ENCODE measurements around the gene RBM20. TPM values are rescaled to one million over a fixed set of nuclear protein-coding genes. Genes with fewer than 3 reads are reported as not detected.

The RBM20 gene
- total RNA-seq, 8 experiments from 2014 or later, result 0.31 to 19.1 (median 8.8) TPM

DNA sequence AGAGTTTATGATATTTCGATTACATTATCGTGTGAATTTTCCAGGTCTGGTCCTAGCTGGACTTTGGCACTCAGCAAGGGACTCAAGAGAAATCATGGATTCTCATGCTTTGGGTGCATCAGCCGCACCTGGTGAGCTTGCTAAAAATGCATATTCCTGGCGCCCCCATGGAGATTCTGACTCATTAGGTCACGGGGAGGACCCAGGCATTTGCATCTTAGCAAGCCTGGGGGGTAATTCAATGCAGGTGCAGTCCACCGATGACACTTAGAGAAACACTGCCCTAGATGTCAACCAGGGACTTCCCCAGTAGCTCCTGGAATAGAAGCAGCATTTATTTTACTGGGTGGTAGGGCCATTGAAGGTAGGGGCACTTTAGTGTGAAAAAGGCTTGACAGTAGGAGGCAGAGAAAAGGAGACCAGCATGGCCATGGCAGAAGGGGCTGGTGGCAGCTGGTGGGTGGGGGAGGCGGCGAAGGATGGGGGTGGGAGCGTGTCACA lies 197.7 kb downstream of the RBM20 start:
- Histone ChIP-seq H3K27ac (no peak overlapping the region), H3K4me3 (no peak overlapping the region), H3K4me1 (replicated peaks in 1 of 2) (peaks cover 0 to 4% of the 10 kb centered on the region in 2 donors)
- in situ Hi-C loops (cut with MboI; ENCODE audit: low pct_unique_long_range_greater_than_20kb in 2 of 9, low sequenced_read_pairs in 9 of 9, unreplicated experiment in 9 of 9), result no loop called here
- ATAC-seq (replicated peaks in 6 of 8), result peak in 3 of 8 experiments; percentile 29 to 42 (median 30)
- 33 to 100% (median 90%) methylated on average over 1 to 4 of the region's 9 CpGs; no CpG with 5 or more reads in 3 of the 10 experiments for WGBS, 10 experiments

DNA sequence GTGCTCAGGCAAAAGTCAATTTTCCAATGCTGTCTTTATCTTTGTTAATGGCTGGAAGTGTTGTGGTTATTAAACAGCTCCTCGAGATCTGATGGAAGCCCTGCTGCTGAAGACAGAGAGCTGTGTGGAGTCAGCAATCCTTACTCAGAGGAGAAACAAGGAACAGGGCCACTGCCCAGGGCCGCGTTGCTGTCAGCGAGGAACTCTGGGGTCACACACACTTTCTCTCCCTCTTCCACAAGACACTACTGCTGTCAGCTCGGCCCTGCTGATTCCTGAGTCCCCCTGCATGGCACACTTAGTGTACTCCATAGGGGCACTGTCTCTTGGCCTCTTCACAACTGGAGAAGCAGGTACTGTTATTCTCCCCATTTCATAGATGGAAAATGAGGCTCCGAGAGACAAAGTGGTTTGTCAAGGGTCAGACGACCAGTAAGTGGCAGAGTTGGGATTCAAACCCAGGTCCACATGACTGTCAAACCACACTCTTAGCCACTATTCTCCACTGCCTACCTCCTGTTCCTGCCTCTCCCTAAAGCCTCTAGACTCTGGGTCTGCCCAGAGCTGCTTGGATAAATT lies 198.3 kb downstream of the RBM20 start:
- WGBS, 10 experiments, result 40 to 100% (median 80%) methylated on average over 1 to 6 of the region's 7 CpGs; no CpG with 5 or more reads in 4 of the 10 experiments
- peaks cover 0 to 4% of the 10 kb centered on the region in 2 donors for H3K4me1 ChIP-seq (replicated peaks in 1 of 2)
- peak in 7 of 8 experiments; percentile 43 to 80 (median 58) for ATAC-seq (replicated peaks in 6 of 8)
- in situ Hi-C loops (cut with MboI; ENCODE audit: low pct_unique_long_range_greater_than_20kb in 2 of 9, low sequenced_read_pairs in 9 of 9, unreplicated experiment in 9 of 9), result no loop called here
- no peak overlapping the region for H3K27ac ChIP-seq
- no peak overlapping the region for H3K4me3 ChIP-seq

DNA sequence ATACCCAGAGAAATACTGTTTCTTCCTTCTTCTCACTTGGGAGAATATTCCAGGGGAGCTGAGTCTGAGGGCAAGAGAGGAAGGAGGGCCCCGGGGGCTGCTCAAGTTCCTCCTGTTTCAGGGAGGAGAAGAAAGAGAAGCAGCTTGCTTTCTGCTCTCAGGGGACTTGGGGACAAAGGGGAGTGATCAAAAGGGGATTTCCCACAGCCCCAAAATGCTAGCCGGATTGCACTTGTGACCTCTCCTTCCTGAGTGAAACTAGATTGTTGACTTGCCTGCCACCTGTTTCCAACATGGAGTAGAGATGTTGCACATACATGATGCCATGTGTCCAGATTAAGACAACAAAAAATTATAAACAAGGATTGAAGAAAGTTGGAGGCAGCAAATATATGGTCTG lies 198.9 kb downstream of the RBM20 start:
- Histone ChIP-seq H3K4me3 (no peak overlapping the region), H3K27ac (no peak overlapping the region), H3K4me1 (replicated peaks in 1 of 2) (no peaks in the 10 kb centered on the region)
- in situ Hi-C loops (cut with MboI; ENCODE audit: low pct_unique_long_range_greater_than_20kb in 2 of 9, low sequenced_read_pairs in 9 of 9, unreplicated experiment in 9 of 9), result no loop called here
- WGBS, 10 experiments, result 0 to 100% (median 63%) methylated on average over 1 to 2 of the region's 2 CpGs; no CpG with 5 or more reads in 4 of the 10 experiments
- ATAC-seq (replicated peaks in 6 of 8), result peak in 2 of 8 experiments; percentile 4 to 7

DNA sequence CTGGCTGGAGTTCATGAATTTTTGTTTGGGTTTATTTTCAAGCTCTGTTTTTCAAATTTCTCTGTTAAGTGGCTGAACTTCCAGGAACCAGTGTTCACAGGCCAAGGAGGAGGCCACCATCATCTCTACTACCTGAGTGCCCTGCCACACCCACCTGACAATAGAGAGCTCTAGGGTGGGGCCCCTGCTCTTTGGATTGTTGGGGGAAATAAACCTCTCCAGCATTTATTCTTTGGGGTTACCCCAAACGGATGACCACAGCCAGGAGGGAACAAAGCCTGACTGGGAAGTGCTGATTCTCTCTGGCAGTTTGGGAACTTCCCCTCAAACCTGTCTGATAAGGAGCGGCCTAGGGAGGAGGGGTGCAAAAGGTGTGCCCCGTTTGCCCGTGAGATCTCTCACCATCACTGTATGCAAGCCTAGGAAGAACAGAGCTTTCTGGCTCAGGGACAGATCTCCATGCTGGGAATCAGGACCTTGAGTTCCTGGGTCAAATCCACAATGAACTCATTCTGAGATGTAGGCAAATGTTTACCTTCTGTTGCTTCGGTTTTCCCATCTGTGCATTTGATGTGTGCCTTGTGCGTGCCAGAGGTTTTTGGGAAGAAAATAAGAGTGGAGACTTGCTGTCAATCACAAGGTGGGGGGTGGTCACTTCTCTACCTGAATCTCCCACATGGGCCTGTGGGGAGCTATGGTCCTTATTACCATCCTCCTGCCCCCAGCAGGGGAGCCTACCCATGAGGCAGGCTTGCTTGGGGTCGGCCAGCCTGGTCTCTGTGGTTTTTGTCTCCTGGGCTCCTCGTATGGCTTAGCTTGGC lies 199.9 kb downstream of the RBM20 start:
- Histone ChIP-seq H3K4me3 (no peak overlapping the region), H3K4me1 (replicated peaks in 1 of 2) (no peaks in the 10 kb centered on the region), H3K27ac (no peak overlapping the region)
- no peak for ATAC-seq (replicated peaks in 6 of 8)
- WGBS, 10 experiments, result 47 to 97% (median 87%) methylated on average over 1 to 6 of the region's 8 CpGs; no CpG with 5 or more reads in 3 of the 10 experiments
- in situ Hi-C loops (cut with MboI; ENCODE audit: low pct_unique_long_range_greater_than_20kb in 2 of 9, low sequenced_read_pairs in 9 of 9, unreplicated experiment in 9 of 9), result no loop called here

DNA sequence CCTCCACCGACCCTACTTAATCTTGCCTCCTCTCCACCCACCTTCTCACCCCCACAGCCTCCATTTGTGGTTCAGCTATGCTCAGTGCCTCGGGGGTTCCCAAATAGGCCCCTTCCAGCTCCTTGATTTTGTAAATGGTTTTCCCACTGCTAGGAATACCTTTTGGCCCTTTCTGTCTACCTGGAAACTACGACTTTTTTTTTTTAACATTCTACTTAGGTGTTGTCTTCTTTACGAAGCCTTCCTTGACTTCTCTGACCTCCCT lies 200.4 kb downstream of the RBM20 start:
- 47 to 100% (median 86%) methylated on average over 2 to 4 of the region's 4 CpGs; no CpG with 5 or more reads in 1 of the 10 experiments for WGBS, 10 experiments
- no peak for ATAC-seq (replicated peaks in 6 of 8)
- Histone ChIP-seq H3K4me1 (replicated peaks in 1 of 2) (no peaks in the 10 kb centered on the region), H3K4me3 (no peak overlapping the region), H3K27ac (no peak overlapping the region)
- in situ Hi-C loops (cut with MboI; ENCODE audit: low pct_unique_long_range_greater_than_20kb in 2 of 9, low sequenced_read_pairs in 9 of 9, unreplicated experiment in 9 of 9), result no loop called here

DNA sequence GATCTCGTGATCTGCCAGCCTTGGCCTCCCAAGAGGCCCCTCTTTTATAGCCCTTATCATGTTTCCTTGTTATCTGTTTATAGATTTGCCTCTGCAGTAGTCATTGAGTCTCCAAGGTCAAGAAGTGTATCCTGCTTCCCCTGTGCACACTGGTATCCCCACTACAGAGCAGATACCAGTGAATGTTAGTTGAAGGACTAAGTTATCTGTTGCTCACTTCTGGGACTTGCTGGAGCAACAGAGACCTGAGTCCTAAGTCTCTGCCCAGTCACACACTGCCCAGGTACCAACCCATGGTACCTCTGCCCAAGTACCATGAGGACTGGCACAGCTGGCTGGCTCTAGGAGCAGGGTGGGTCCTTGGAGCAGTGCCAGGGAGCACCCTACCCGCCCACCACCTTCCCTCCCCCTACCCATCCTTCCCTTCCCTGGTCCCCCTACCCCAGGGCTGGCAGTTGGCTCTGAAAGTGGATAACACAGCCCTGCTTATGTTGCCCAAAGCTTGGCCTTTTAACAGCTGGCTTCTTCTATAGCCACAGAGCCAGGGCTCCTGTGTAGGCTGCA lies 201.1 kb downstream of the RBM20 start:
- 83 to 100% methylated on average over 1 of the region's 2 CpGs; no CpG with 5 or more reads in 8 of the 10 experiments for WGBS, 10 experiments
- H3K4me3 ChIP-seq, result no peak overlapping the region
- H3K27ac ChIP-seq, result no peak overlapping the region
- ATAC-seq (replicated peaks in 6 of 8), result no peak
- no peaks in the 10 kb centered on the region for H3K4me1 ChIP-seq (replicated peaks in 1 of 2)
- in situ Hi-C loops (cut with MboI; ENCODE audit: low pct_unique_long_range_greater_than_20kb in 2 of 9, low sequenced_read_pairs in 9 of 9, unreplicated experiment in 9 of 9), result no loop called here

DNA sequence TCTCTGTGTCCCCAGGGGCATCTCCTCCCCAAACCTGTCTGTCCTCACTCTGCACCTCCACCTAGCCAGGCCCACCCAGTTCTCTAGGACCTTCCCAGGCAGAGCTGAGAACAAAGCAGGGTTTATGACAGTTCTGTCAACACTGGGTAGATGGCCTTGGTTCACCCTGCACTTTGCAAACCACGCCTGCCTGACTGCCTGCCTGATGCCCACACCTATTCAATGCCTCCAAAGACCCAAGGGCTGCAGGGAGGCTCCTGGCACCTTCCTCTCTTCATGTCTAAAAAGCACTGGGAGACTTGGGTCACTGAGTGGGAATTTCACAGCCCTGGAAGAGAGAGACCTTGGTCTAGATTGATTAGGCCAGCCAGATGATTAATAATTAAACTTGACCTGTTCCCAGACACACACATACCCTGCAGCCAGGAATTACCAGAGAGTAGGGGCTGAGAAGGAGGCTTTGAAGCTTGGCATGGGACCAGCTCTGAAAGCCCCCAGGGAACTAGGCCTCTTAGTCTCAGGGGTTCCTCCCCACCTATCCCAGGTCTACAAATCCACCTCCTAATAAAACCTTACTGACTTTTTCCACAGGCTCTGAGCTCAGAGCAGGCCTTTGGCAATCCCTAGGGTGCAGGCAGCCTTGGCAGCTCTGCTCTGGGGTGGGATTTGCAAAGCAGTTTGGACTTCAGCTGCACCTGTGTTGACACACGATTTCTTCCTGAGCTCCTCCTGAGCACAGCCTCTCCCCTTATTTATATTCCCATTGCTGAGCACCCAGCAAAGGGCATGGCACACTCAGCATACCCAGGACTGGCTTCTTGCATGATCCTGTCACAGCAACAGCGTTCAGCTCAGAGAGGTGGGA lies 201.9 kb downstream of the RBM20 start:
- ATAC-seq (replicated peaks in 6 of 8), result peak in 2 of 8 experiments; percentile 56 to 69
- 0 to 80% (median 76%) methylated on average over 1 to 2 of the region's 3 CpGs; no CpG with 5 or more reads in 4 of the 10 experiments for WGBS, 10 experiments
- no peak overlapping the region for H3K27ac ChIP-seq
- in situ Hi-C loops (cut with MboI; ENCODE audit: low pct_unique_long_range_greater_than_20kb in 2 of 9, low sequenced_read_pairs in 9 of 9, unreplicated experiment in 9 of 9), result no loop called here
- no peaks in the 10 kb centered on the region for H3K4me1 ChIP-seq (replicated peaks in 1 of 2)
- H3K4me3 ChIP-seq, result no peak overlapping the region

DNA sequence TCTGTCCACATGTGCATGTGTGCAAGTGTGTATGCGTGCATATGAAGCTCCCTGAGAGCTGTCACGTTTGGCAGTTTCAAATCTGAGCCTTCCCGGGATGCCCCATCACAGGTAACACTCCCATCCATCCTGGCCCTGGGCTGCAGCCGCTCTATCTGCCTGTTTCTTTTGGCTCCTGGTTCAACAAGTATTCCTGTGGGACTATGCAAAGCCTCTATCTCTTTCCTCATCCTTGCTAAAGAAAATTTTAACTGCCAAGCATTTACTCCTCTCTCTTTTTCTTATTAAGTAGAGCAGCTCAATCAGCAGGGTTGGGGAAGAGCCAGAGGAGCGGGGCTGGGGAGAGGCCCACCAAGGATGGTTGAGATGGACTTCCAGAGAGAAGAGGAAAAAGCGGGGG lies 203.2 kb downstream of the RBM20 start:
- no peak overlapping the region for H3K4me3 ChIP-seq
- H3K4me1 ChIP-seq (replicated peaks in 1 of 2), result no peaks in the 10 kb centered on the region
- in situ Hi-C loops (cut with MboI; ENCODE audit: low pct_unique_long_range_greater_than_20kb in 2 of 9, low sequenced_read_pairs in 9 of 9, unreplicated experiment in 9 of 9), result no loop called here
- no peak for ATAC-seq (replicated peaks in 6 of 8)
- WGBS, 10 experiments, result 53 to 100% (median 93%) methylated on average over 1 to 6 of the region's 6 CpGs; no CpG with 5 or more reads in 3 of the 10 experiments
- no peak overlapping the region for H3K27ac ChIP-seq

DNA sequence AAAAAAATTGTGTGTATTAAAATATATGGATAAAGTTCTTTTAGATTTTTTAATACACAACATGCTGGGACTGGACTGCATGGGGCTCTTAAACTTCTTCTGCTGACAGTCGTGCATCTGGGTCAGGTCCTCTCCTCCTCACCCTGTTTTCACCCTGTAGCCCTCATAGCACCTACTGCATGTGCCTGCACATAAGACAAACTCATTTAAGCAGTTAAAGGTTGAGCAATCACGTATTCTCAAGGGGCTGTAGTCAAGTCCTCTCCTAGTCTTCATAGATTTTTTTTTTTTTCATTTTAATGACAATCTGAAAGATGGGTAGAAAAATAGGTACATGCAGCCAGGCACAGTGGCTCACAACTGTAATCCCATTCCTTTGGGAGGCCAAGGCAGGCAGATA lies 204.0 kb downstream of the RBM20 start:
- 17 to 100% (median 79%) methylated on average over 1 to 2 of the region's 2 CpGs; no CpG with 5 or more reads in 1 of the 10 experiments for WGBS, 10 experiments
- ATAC-seq (replicated peaks in 6 of 8), result no peak
- Histone ChIP-seq H3K4me1 (replicated peaks in 1 of 2) (no peaks in the 10 kb centered on the region), H3K27ac (no peak overlapping the region), H3K4me3 (no peak overlapping the region)
- in situ Hi-C loops (cut with MboI; ENCODE audit: low pct_unique_long_range_greater_than_20kb in 2 of 9, low sequenced_read_pairs in 9 of 9, unreplicated experiment in 9 of 9), result no loop called here

DNA sequence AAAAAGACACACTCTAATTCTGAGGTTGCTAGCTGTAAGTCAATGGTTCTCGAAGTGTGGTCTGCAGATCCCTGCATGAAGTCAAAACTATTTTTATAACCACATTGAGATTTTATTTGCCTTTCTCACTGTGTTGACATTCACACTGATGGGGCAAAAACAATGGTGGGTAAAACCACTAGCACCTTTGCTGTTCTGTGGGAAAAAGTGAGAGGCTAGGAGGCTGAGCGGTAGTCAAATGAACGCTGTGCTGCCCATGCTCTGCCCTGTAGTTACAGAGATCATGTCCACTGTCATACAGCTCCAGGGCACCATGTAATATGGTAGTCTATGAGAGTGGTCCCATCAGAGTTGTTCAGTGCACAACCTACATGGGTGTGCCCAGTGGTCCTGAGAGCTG lies 206.0 kb downstream of the RBM20 start:
- Histone ChIP-seq H3K4me1 (replicated peaks in 1 of 2) (no peaks in the 10 kb centered on the region), H3K27ac (no peak overlapping the region), H3K4me3 (no peak overlapping the region)
- WGBS, 10 experiments, result 80 to 100% (median 100%) methylated on average over 1 to 3 of the region's 3 CpGs; no CpG with 5 or more reads in 3 of the 10 experiments
- ATAC-seq (replicated peaks in 6 of 8), result no peak
- in situ Hi-C loops (cut with MboI; ENCODE audit: low pct_unique_long_range_greater_than_20kb in 2 of 9, low sequenced_read_pairs in 9 of 9, unreplicated experiment in 9 of 9), result no loop called here

DNA sequence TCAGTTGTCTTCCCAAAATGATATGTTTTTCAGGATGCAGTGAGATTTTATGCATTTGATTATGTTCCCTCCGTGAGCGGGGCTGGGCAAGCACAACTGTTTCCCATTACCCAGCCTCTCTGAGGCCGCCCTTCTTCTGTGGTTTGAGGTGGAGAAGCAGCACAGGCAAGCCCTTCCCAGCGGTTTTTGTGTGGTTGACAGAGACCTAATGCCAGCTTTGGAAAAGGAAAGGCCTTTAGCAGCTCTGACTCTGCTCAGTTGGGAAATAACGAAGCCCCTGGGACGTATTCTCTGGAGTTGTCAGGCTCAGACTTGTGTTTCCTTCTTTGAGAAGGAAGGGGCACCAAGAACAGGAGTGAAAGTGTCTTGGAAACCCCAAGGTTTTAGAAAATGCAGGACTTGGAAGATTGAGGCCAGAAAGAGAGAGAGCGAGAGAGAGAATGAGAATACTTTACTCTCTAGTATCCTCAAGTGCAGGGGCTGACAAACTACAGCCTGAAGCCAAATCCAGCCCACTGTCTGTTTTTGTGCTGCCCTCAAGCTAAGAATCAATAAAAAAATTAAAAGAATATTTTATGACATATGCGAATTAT lies 207.0 kb downstream of the RBM20 start:
- Histone ChIP-seq H3K27ac (no peak overlapping the region), H3K4me1 (replicated peaks in 1 of 2) (no peaks in the 10 kb centered on the region), H3K4me3 (no peak overlapping the region)
- 6 to 95% (median 44%) methylated on average over 1 to 7 of the region's 8 CpGs for WGBS, 10 experiments
- peak in 3 of 8 experiments; percentile 47 to 70 (median 57) for ATAC-seq (replicated peaks in 6 of 8)
- in situ Hi-C loops (cut with MboI; ENCODE audit: low pct_unique_long_range_greater_than_20kb in 2 of 9, low sequenced_read_pairs in 9 of 9, unreplicated experiment in 9 of 9), result no loop called here

DNA sequence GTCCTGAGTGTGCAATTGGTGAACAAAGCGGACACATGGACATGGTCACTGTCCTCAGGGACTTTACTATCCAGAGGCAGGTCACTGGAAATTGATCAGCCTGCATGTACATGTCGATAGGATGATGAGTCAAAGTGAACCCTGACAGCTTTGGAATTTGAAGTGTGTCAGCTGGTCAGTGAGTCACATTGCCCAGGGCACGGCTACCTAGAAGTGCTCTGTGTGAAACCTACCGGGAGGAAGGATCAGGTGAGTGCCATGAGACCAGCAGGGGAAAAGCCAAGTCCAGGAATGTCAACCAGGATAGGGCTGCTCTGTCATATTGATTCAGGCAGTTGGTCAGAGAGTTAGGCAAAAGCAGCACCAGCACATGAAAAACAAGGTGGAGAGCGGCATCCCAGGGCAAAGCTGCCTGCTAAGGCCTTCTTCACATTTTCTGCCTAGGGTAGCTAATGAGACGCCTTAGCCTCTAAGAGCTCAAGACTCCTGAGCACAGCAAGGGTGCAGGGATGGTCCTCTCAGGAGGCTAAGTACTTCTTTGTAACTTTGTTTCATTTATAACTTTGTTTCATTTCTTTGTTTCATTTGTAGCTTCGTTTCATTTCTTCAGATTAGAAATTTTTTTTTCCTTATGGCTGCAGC lies 208.2 kb downstream of the RBM20 start:
- peak in 7 of 8 experiments; percentile 10 to 74 (median 42) for ATAC-seq (replicated peaks in 6 of 8)
- 25 to 100% (median 63%) methylated on average over 1 to 7 of the region's 7 CpGs for WGBS, 10 experiments
- in situ Hi-C loops (cut with MboI; ENCODE audit: low pct_unique_long_range_greater_than_20kb in 2 of 9, low sequenced_read_pairs in 9 of 9, unreplicated experiment in 9 of 9), result no loop called here
- Histone ChIP-seq H3K4me1 (replicated peaks in 1 of 2) (no peaks in the 10 kb centered on the region), H3K4me3 (no peak overlapping the region), H3K27ac (no peak overlapping the region)

Measured in motor neuron (in vitro differentiated cells).